PC-9 (cell line): Measurements from ENCODE around the gene PRKG1. TPM values are rescaled to one million over a fixed set of nuclear protein-coding genes. Genes with fewer than 3 reads are reported as not detected.

ENCODE experiments used
- Bru-seq: library from RNA; stranded (reverse); fragments of 400-500 nt; gene quantifications from one replicate; lab custom pipeline; 2021; lab: Mats Ljungman, UMichigan
- BruChase-seq, 2 experiments: library from RNA; stranded (reverse); fragments of 400-500 nt; gene quantifications; one replicate each; lab custom pipeline; 2021; lab: Mats Ljungman, UMichigan
- BruUV-seq: library from RNA; stranded (reverse); fragments of 400-500 nt; replicated peaks from 2 replicates; lab custom pipeline; 2021; lab: Mats Ljungman, UMichigan
- CTCF ChIA-PET: fragments of 300-600 bp; sonication (Branson Sonifier 250); formaldehyde crosslinking; loops from one replicate; lab custom pipeline; 2022; ENCODE audit warnings: antibody characterized with exemption; lab: Charles Lee
- POLR2A ChIA-PET: fragments of 300-600 bp; sonication (Branson Sonifier 250); formaldehyde crosslinking; loops from one replicate; lab custom pipeline; 2022; ENCODE audit warnings: antibody characterized with exemption; ENCODE audit not compliant: unreplicated experiment; lab: Charles Lee
- DNase-seq, 2 experiments: peaks; one replicate each; pipeline versions ENCODE4 v3.0.0 to v3.0.0-alpha.2; 2015 to 2022; ENCODE audit warnings: mixed read lengths in 1 of 2
- H2AFZ ChIP-seq: fragments of 200-600 bp; sonication (generic); 2 replicates; pipeline ENCODE4 v1.8.1; 2017; ENCODE audit warnings: antibody characterized with exemption
- H3F3A ChIP-seq: fragments of 200-600 bp; sonication (generic); 2 replicates; pipeline ENCODE4 v1.8.1; 2017; ENCODE audit warnings: antibody characterized with exemption, mild to moderate bottlenecking, low read depth; ENCODE audit not compliant: insufficient read depth
- H3K27ac ChIP-seq: fragments of 200-600 bp; sonication (generic); 2 replicates; pipeline ENCODE4 v1.6.1; 2016; ENCODE audit warnings: mixed run types
- H3K27me3 ChIP-seq: fragments of 200-600 bp; sonication (generic); 2 replicates; pipeline ENCODE4 v1.6.1; 2016; ENCODE audit warnings: low read depth, mixed run types; ENCODE audit not compliant: insufficient read depth
- H3K36me3 ChIP-seq: fragments of 200-600 bp; sonication (generic); 2 replicates; pipeline ENCODE4 v1.6.1; 2016; ENCODE audit warnings: low read depth, mixed run types
- H3K4me1 ChIP-seq: fragments of 200-600 bp; sonication (generic); replicated peaks from 2 replicates; pipeline ENCODE4 v1.6.1; 2016; ENCODE audit warnings: mixed run types; ENCODE audit not compliant: insufficient read depth
- H3K4me2 ChIP-seq: fragments of 200-600 bp; sonication (generic); 2 replicates; pipeline ENCODE4 v1.6.1; 2017; ENCODE audit warnings: mixed run types
- H3K4me3 ChIP-seq: fragments of 200-600 bp; sonication (generic); 2 replicates; pipeline ENCODE4 v1.6.1; 2016; ENCODE audit warnings: mixed run types
- H3K79me2 ChIP-seq: fragments of 200-600 bp; sonication (generic); 2 replicates; pipeline ENCODE4 v1.6.1; 2017; ENCODE audit warnings: low read depth, mixed run types
- H3K9me2 ChIP-seq: fragments of 200-600 bp; sonication (generic); 2 replicates; pipeline ENCODE4 v1.8.1; 2017; ENCODE audit warnings: mild to moderate bottlenecking; ENCODE audit not compliant: insufficient read depth
- H3K9me3 ChIP-seq: fragments of 200-600 bp; sonication (generic); 2 replicates; pipeline ENCODE4 v1.8.1; 2016; ENCODE audit warnings: low read depth; ENCODE audit not compliant: insufficient read depth
- H4K20me1 ChIP-seq: fragments of 200-600 bp; sonication (generic); 2 replicates; pipeline ENCODE4 v1.8.1; 2017; ENCODE audit not compliant: insufficient read depth
- CTCF ChIP-seq: fragments of 200-600 bp; sonication (generic); conservative IDR thresholded peaks from 2 replicates; pipeline ENCODE4 v1.6.1; 2017; ENCODE audit warnings: mixed run types, antibody characterized with exemption, mild to moderate bottlenecking, moderate library complexity
- EZH2 ChIP-seq: fragments of 200-600 bp; sonication (generic); IDR thresholded peaks from 2 replicates; pipeline ENCODE4 v1.8.0; 2017; ENCODE audit warnings: antibody characterized with exemption, low read depth
- intact Hi-C: fragments of 100-400 bp; cut with micrococcal nuclease; formaldehyde crosslinking; loops from one replicate; pipeline ENCODE4 v1.10.0; 2022; ENCODE audit not compliant: unreplicated experiment
- long read RNA-seq: library from polyadenylated mRNA; stranded (forward); transcript quantifications from one replicate; pipeline ENCODE4 v2.0.0, GENCODE V29; 2022
- total RNA-seq: library from RNA; stranded (reverse); gene quantifications from 2 replicates; pipeline ENCODE4 v1.2.3, GENCODE V29; 2021

Gene PRKG1
- total RNA-seq (0.68 and 0.70 TPM in 2 replicates), Bru-seq, nascent RNA (percentile 18 among the genes with signal in this experiment), BruChase-seq, experiment 1, labeled RNA remaining after a 2-hour chase (percentile 23 among the genes with signal in this experiment), BruChase-seq, experiment 2, labeled RNA remaining after a 6-hour chase (percentile 17 among the genes with signal in this experiment)
- long read RNA-seq, partial matches to known transcripts = 0 of 1 reads
- long read RNA-seq, other reads (novel, unspliced or antisense) = 1 of 1 reads

- Histone ChIP-seq H3K4me3 (peak within 1 kb of the TSS; percentile 62), H3K27me3 (peaks cover 17% of the 10 kb centered on the region), H3K9me3 (no peaks in the 10 kb centered on the region), H3K4me2 (peak within 1 kb of the TSS; percentile 89), H2AFZ (peak within 1 kb of the TSS; percentile 89), H3K36me3 (no peaks in the 10 kb centered on the region), H4K20me1 (no peaks in the 10 kb centered on the region), H3K9me2 (no peaks in the 10 kb centered on the region), H3F3A (no peaks in the 10 kb centered on the region), H3K27ac (no peak within 1 kb of the TSS), H3K4me1 (no peaks in the 10 kb centered on the region), H3K79me2 (no peaks in the 10 kb centered on the region)
- DNase-seq = peak; percentile 43 to 49
- TF ChIP-seq EZH2 = no peak
- TF ChIP-seq CTCF = no peak
- CTCF ChIA-PET = interaction anchor here (0.9 kb wide), 1 partner anchor 91 kb away, joined by 4 read pairs; no protein-coding TSS in a partner anchor
- BruUV-seq = no TSS peak
- POLR2A ChIA-PET = no interaction called here
- intact Hi-C loops = no loop called here
Observed at GRCh38 chr10:51074238-51075028, at the start of gene PRKG1. TSS of gene PRKG1 (plus strand) at chr10:51074487.

- no peak overlapping the region for H3K27ac ChIP-seq
- no peaks in the 10 kb centered on the region for H3K79me2 ChIP-seq
- no peaks in the 10 kb centered on the region for H3K4me1 ChIP-seq
- H3K4me2 ChIP-seq = no peak overlapping the region
- CTCF ChIA-PET = no interaction called here
- TF ChIP-seq CTCF = no peak
- intact Hi-C loops = no loop called here
- no peaks in the 10 kb centered on the region for H4K20me1 ChIP-seq
- no TSS peak for BruUV-seq
- H3K4me3 ChIP-seq = no peak overlapping the region
- H3K9me3 ChIP-seq = no peaks in the 10 kb centered on the region
- H3K36me3 ChIP-seq = no peaks in the 10 kb centered on the region
- H3K9me2 ChIP-seq = no peaks in the 10 kb centered on the region
- no peaks in the 10 kb centered on the region for H3F3A ChIP-seq
- no peak for DNase-seq
- H2AFZ ChIP-seq = no peak overlapping the region
- H3K27me3 ChIP-seq = no peaks in the 10 kb centered on the region
- POLR2A ChIA-PET = no interaction called here
Observed at GRCh38 chr10:51028420-51028819, 45.9 kb upstream of the PRKG1 start.

- no peak overlapping the region for H2AFZ ChIP-seq
- BruUV-seq = no TSS peak
- no peak overlapping the region for H3K4me2 ChIP-seq
Observed at GRCh38 chr10:51029172-51029641, 45.1 kb upstream of the PRKG1 start.

More at GRCh38 chr10:51029172-51029641, 45.1 kb upstream of the PRKG1 start:
- TF ChIP-seq EZH2 = no peak
- TF ChIP-seq CTCF = no peak
- no peaks in the 10 kb centered on the region for H3K9me2 ChIP-seq
- no peaks in the 10 kb centered on the region for H3K27me3 ChIP-seq
- no peaks in the 10 kb centered on the region for H3K9me3 ChIP-seq
- ChIA-PET POLR2A (no interaction called here), CTCF (no interaction called here)
- intact Hi-C loops = no loop called here
- no peak for DNase-seq
- H4K20me1 ChIP-seq = no peaks in the 10 kb centered on the region
- H3K4me1 ChIP-seq = no peaks in the 10 kb centered on the region
- no peaks in the 10 kb centered on the region for H3K79me2 ChIP-seq
- no peak overlapping the region for H3K4me3 ChIP-seq
- no peak overlapping the region for H3K27ac ChIP-seq
- no peaks in the 10 kb centered on the region for H3F3A ChIP-seq
- H3K36me3 ChIP-seq = no peaks in the 10 kb centered on the region
